ENCODE measurements around the gene ANOS1.

- TF ChIP-seq GATA1 (IDR thresholded peaks at IDR 0.05; ENCODE audit: low read depth, low read length) (no peak), POLR2A (IDR thresholded peaks at IDR 0.05; ENCODE audit: low read length) (no peak)
These were observed 145.0 kb downstream of the ANOS1 start for GRCh38 chrX:8586953-8587352.
